HG02623 (cell line): Measurements from ENCODE around the gene ANK3.
A peak's percentile ranks its signal among the peaks of the same experiment; 100 is the strongest.

ENCODE experiments used
- ATAC-seq: cut with Tn5 transposase; IDR thresholded peaks from one replicate; pipeline ENCODE4 v1.9.1; 2021; ENCODE audit warnings: moderate library complexity; ENCODE audit not compliant: unreplicated experiment

Gene ANK3

DNA sequence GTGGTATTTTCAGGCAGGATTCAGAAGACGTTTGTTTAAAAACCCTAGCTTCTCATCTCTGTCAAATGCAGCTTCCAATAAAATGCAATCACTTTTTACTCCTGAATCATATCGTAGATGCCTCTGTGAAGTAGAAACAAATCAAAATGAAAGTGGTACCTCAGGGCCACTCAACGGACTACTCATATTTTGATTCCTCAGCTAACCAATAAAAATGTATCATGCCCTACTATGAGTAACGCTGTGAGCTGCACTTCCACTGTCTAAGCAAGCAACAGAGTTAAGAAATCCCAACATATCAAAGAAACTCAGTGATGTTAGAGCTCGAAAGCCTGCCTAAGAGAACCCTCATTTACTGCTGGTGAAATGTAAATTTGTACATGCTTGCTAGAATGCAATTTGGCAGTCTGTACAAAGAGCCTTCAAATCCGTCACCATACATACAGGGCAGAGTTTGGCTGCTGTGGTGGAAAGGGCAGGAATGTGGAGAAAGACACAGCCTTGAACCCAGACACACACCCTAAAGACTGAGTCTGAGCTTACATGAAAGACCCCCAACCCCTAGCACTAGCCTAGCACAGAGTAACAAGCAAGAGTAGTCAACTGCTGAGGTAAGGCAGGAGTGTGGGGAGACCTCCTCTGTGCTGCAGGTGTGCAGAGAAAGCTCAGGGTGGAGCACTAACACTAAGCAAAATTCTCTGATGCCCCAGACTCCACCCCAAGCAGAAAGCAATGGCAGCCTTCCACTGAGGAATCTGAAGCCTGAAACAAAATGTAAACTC lies 151.5 kb downstream of the ANK3 start:
- peak; percentile 41 for ATAC-seq

DNA sequence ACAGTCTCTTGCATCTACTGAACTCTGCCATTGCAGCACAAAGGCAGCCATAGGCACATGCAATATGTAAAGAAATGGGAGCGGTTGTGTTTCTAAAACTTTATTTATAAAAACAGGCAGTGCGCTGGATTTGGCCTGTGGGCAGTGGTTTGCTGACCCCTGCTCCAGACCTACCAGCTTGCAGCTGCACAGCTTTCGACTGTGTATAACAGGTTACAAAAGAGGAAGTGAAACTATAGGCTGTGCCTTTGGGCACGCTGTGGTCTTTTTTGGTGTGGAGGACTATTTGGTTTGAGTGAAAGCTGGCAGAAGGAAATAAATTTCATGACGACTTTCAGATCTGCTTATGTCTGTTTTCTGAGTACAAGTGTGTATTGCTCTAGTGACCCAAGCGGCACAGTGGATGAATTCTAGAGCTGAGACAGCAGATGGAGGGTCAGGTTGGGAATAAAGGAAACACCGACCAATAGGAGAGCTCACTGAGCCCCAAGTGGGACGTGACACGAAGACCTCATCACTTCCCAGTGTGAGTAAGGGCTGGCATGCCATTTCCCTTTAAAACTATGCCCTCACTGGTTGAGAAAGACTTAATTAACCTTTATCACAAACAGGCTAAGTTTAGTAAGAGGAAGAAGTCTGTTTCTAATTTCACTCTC lies 152.7 kb downstream of the ANK3 start:
- peak; percentile 94 for ATAC-seq

DNA sequence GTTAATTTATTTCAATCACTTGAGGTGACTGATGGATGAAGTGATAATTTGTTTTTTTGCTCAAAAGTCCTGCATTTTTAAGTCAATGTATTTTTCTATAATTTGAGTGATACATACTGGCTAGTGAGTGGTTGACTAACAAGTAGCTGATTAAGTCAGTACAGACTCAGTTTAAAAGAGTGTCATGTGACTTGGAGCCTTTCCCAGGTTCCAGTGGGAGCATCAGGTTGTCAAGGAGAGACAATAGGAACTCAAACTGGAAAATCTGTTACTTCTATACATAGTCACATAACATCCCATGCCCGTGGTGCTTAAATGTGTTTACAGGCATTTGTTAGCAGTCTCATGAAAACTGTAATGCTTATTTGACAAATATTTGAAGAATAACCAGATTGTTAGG lies 154.7 kb downstream of the ANK3 start:
- ATAC-seq: no peak

- no peak for ATAC-seq
These were observed 155.1 kb downstream of the ANK3 start for GRCh38 chr10:60234551-60234950.

- no peak for ATAC-seq
These were observed 158.8 kb downstream of the ANK3 start for GRCh38 chr10:60230892-60231291.

DNA sequence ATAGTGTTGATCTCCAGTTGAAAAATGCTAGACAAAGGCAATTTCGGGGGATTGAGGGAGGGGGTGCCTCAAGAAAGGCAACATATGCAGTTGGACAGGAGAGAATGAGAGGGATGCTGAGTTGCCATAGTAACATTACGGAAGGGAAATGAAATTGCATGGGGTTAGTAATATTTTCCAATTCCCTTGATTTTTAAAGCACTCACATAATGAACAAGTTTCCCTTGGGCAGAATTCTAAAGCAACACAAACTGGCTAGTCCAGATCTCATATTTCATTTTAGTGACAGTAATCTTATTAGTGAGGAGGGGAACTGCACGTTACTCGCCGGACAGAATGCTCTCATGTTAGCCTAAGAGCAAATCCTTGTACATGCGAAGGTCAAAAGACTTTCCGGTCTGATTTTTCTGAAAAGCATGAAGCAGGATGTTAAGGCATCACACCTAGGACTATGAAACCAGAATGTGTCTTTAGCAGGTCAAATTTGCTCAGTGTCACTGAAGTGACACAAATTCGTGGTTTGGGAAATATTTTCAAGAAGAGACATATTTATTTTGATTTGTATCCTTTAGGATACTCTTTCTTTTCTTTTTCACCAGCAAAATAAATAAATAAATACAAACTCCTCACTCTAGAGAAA lies 165.5 kb downstream of the ANK3 start:
- ATAC-seq: no peak

GRCh38 chr10:60222047-60222446 lies 167.6 kb downstream of the ANK3 start:
- ATAC-seq: no peak

- ATAC-seq: no peak
These were observed 177.5 kb downstream of the ANK3 start for GRCh38 chr10:60212195-60212594.

DNA sequence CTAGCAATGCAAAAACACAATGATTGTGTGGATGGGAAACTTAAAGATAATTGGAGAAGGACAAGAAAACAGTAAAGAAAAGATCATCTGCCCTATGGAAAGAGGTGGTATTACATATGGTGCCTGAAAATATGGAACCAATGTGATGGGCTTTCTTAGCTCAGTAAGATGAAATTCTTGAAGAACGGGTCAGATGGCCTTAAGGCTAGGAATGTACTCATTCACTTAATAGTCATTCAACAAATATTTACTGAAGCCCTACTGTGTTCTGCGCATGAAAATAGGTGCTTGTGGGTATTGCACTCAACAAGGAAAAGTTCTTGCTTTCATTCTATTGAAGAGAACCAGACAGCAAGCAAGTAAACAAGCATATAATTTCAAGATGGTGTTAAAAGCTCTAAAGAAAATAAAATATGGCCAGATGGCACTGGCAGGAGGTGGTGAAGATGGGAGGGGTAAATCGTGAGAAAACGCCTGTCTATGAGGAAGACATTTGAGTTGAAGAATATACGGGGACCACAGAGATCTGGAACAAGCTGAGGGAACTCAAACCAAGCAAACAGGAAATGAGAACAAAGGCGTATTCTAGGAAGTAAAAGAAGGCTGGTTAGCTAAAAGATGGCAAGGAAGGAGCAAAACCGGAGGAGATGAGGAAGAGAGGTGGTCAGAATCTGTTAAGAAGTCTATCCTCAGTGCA lies 179.7 kb downstream of the ANK3 start:
- ATAC-seq: no peak

DNA sequence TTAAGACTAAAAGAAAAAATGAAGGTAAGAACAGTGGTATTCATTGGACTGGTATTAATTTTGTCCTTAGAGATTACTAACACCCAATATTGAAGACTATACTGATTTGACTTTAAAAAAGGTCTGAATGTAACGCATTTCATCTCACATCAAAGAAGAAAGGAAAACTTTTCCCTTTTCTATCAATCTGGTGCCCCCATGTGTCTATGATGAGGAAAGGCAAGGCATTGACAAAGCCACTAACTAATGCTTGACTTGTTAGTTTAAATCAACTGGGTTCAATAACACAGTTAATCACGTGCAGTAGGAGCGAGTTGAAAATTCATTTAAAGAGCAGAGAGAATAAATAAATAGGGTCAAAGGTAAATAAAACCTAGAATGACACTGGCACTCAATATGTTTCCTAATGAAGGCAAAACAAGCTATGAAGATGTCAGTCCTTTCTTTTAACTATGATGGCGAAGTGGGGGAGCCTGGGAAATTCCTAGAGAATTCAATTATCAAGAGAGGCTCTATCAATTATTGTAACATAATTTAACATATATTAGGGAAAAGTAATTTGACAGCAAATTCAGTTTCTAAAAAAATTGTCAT lies 180.9 kb downstream of the ANK3 start:
- ATAC-seq: no peak

GRCh38 chr10:60207894-60208293 lies 181.8 kb downstream of the ANK3 start:
- no peak for ATAC-seq

DNA sequence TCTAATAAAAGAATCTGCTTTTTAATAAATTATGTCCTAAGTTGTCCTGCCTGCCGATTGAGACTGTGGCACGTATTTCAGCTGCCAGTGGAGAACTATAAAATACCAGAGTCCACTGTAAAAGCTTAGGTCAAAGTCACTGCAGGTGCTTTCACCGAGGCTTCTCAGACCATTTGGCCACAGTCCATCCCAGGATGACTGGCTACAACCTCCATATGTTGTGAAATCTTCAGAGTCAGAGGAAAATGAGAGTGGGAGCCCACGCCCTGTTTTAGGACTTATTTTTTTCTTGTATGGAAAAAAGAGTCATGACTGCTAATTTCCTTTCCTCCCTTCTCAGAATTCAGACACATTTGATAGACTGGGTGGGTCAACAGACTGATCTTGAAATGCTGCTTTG lies 182.9 kb downstream of the ANK3 start:
- ATAC-seq: no peak

- ATAC-seq: no peak
These were observed 183.9 kb downstream of the ANK3 start for GRCh38 chr10:60205741-60206140.

DNA sequence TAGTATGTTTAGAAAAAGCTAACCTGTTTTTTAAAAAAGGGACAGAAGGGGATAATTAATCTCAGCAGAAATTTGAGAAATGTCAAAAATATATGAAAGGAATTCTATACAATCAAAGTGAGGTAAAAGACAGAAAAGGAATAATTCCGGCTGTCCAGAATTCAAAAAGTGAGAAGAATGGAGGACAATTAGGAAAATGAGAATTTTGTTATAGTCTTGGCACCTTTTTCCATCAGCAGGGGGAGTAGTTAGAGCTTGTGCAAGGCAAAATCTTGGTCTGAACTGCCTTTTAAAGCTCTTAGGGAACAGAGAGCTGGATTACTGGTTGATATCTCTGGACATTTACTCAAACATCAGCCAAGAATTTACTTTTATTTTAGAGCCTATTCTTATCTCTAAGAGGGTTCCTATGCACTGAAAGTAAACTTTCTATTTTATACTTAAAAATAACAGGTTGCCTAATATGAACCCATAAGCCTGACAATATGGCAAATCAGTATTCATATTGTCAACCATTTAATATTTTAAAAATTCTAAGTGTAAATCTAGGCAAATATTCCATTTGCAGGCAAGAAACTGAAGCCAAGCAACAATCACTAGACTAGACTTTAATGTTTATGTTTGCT lies 185.6 kb downstream of the ANK3 start:
- no peak for ATAC-seq

GRCh38 chr10:60200682-60201053 lies 189.0 kb downstream of the ANK3 start:
- no peak for ATAC-seq

- ATAC-seq: no peak
These were observed 189.5 kb downstream of the ANK3 start for GRCh38 chr10:60200012-60200681.

DNA sequence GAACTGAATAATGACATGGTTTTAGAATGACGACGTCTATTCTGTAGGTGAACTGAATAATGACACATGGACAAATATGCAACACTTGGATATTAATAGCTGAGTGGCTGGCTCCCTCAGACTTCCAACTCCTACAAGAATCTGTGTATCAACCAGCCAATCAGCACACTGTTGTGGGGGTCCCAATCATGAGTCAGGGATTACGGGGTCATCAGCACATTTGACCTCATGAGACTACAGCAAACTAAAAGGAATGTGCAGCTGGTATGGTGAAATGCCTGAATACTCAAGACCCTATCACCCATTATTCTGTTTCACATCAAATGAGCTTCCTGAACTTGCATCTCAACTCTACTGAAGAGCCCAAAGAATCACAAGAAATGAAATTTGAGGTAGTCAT lies 192.5 kb downstream of the ANK3 start:
- ATAC-seq: no peak

DNA sequence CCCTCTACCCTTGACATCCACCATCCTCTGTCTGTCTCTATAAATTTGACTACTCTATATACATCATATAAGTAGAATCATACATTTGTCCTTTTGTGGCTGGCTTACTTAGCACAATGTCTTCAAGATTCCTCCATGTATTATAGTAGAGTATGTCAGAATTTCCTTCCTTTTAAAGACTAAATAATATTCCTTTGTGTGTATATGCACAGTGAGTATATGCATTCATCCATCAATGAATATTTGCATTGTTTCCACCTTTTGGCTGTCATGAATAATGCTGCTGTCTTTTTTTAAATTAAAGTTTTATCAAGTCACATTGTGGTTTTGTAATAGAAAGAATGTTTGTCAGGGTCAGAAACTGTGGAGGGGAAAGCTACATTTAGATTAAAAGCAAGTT lies 195.3 kb downstream of the ANK3 start:
- no peak for ATAC-seq

DNA sequence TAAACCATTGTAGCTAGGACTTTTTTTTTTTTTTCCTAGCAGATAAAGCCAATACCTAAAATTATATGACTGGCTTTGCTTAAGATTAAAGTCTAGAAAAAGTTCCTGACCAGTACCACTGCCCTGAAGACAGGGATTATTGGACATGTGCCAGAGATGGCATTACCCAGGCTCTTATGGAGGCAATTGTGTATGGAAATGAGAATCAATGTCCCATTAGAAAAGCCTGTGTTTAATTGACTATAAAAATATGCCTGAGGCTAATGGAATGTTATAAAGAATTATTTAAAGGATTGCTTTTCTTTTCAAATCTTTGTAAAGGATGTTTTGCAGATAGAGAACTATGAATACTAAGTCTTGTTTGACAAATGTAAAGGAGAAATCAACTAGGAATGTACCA lies 196.7 kb downstream of the ANK3 start:
- no peak for ATAC-seq

GRCh38 chr10:60189861-60190475 lies 199.7 kb downstream of the ANK3 start:
- ATAC-seq: no peak
